Caco-2 (cell line): Measurements from ENCODE around the gene CRAMP1. TPM values are rescaled to one million over a fixed set of nuclear protein-coding genes. Genes with fewer than 3 reads are reported as not detected.

ENCODE experiments used
- BruUV-seq: library from RNA; stranded (reverse); fragments of 400-500 nt; replicated peaks from 2 replicates; lab custom pipeline; 2021; lab: Mats Ljungman, UMichigan
- CTCF ChIA-PET: fragments of 300-600 bp; sonication (Branson Sonifier 250); formaldehyde crosslinking; loops from one replicate; lab custom pipeline; 2022; ENCODE audit warnings: antibody characterized with exemption; lab: Charles Lee
- POLR2A ChIA-PET: fragments of 300-600 bp; sonication (Branson Sonifier 250); formaldehyde crosslinking; loops from one replicate; lab custom pipeline; 2022; ENCODE audit warnings: antibody characterized with exemption; lab: Charles Lee
- DNase-seq, 2 experiments: peaks; one replicate each; pipeline versions ENCODE4 v3.0.0 to v3.0.0-alpha.2; 2020 to 2022
- H3K27me3 ChIP-seq: replicated peaks from 2 replicates; pipeline ENCODE4 v1.6.0; 2011; ENCODE audit warnings: low read length; ENCODE audit not compliant: control insufficient read depth, insufficient read depth
- H3K36me3 ChIP-seq: 2 replicates; pipeline ENCODE4 v1.5.1; 2011; ENCODE audit warnings: low read length; ENCODE audit not compliant: control insufficient read depth, insufficient read depth
- H3K4me1 ChIP-seq: fragments of 250-450 bp; sonication (Bioruptor Pico); 2 replicates; pipeline ENCODE4 v1.5.1; 2020; ENCODE audit warnings: mild to moderate bottlenecking
- H3K4me3 ChIP-seq: 2 replicates; pipeline ENCODE4 v1.5.1; 2011; ENCODE audit warnings: low read depth, mild to moderate bottlenecking, control low read depth, low read length
- H3K9me3 ChIP-seq: fragments of 250-450 bp; sonication (Bioruptor Pico); 2 replicates; pipeline ENCODE4 v1.5.1; 2020; ENCODE audit warnings: mild to moderate bottlenecking, moderate library complexity
- H3K27ac Mint-ChIP-seq: one replicate; pipeline ENCODE4 v1.8.0; 2022; ENCODE audit warnings: mixed read lengths; ENCODE audit not compliant: unreplicated experiment
- H3K27me3 Mint-ChIP-seq: one replicate; pipeline ENCODE4 v1.8.0; 2022; ENCODE audit warnings: mixed read lengths; ENCODE audit not compliant: insufficient read depth, unreplicated experiment
- H3K36me3 Mint-ChIP-seq: one replicate; pipeline ENCODE4 v1.8.0; 2022; ENCODE audit warnings: mild to moderate bottlenecking, mixed read lengths; ENCODE audit not compliant: insufficient read depth, unreplicated experiment
- H3K4me1 Mint-ChIP-seq: one replicate; pipeline ENCODE4 v1.8.0; 2022; ENCODE audit warnings: low read depth, mixed read lengths; ENCODE audit not compliant: unreplicated experiment
- H3K4me3 Mint-ChIP-seq: one replicate; pipeline ENCODE4 v1.8.0; 2022; ENCODE audit warnings: mild to moderate bottlenecking, moderate library complexity, mixed read lengths; ENCODE audit not compliant: unreplicated experiment
- H3K9me3 Mint-ChIP-seq: one replicate; pipeline ENCODE4 v1.8.0; 2022; ENCODE audit warnings: mixed read lengths; ENCODE audit not compliant: unreplicated experiment
- CTCF ChIP-seq, 2 experiments: fragments of 200-600 bp in 1 of 2; IDR thresholded peaks; 1 replicate in 1 of 2; 2 replicates in 1 of 2; pipeline versions ENCODE4 v1.5.1 to v1.8.0; 2011 to 2022; ENCODE audit warnings: antibody characterized with exemption in 1 of 2, control low read depth in 1 of 2, inconsistent platforms in 1 of 2, low read depth in 1 of 2, low read length in 1 of 2, mild to moderate bottlenecking in 1 of 2, moderate library complexity in 1 of 2; ENCODE audit not compliant: insufficient read depth in 1 of 2, severe bottlenecking in 1 of 2, unreplicated experiment in 1 of 2
- intact Hi-C: fragments of 100-400 bp; cut with micrococcal nuclease; formaldehyde crosslinking; loops from one replicate; pipeline ENCODE4 v1.10.0; 2022; ENCODE audit not compliant: unreplicated experiment
- total RNA-seq: library from RNA; stranded (reverse); gene quantifications from 2 replicates; pipeline ENCODE4 v1.2.3, GENCODE V29; 2022

The CRAMP1 gene
- total RNA-seq, 1 experiment from 2014 or later = 24.7 TPM

- H3K4me3 ChIP-seq = no peak overlapping the region
- Mint-ChIP-seq H3K9me3 (no peaks in the 10 kb centered on the region), H3K4me3 (peak overlapping the region; percentile 37), H3K36me3 (peaks cover 53% of the 10 kb centered on the region), H3K27ac (peak overlapping the region; percentile 32), H3K27me3 (no peaks in the 10 kb centered on the region), H3K4me1 (peaks cover 2% of the 10 kb centered on the region)
- no peaks in the 10 kb centered on the region for H3K27me3 ChIP-seq
- 0 out of 2 replicates have a peak, but pooled peaks cover under 1% of the 10 kb centered on the region for H3K4me1 ChIP-seq
- POLR2A ChIA-PET = interaction anchor here (0.5 kb wide), 1 partner anchor 788 kb away, joined by 5 read pairs; no protein-coding TSS in a partner anchor
- TF ChIP-seq CTCF (IDR thresholded peaks at IDR 0.05; ENCODE audit: insufficient read depth in 1 of 2, low read depth in 1 of 2, low read length in 1 of 2, severe bottlenecking in 1 of 2, unreplicated experiment in 1 of 2) = no peak
- DNase-seq = no peak
- no peaks in the 10 kb centered on the region; the same call in 1 of the 2 replicates for H3K36me3 ChIP-seq
- BruUV-seq = no TSS peak
- H3K9me3 ChIP-seq = no peaks in the 10 kb centered on the region
- intact Hi-C loops = no loop called here
- CTCF ChIA-PET = no interaction called here
Measured at GRCh38 chr16:1680361-1680760, 68.2 kb downstream of the CRAMP1 start.

GRCh38 chr16:1681032-1681431 lies 68.9 kb downstream of the CRAMP1 start:
- Histone ChIP-seq H3K4me3 (no peak overlapping the region), H3K27me3 (no peaks in the 10 kb centered on the region), H3K36me3 (no peaks in the 10 kb centered on the region; the same call in 1 of the 2 replicates), H3K4me1 (no peaks in the 10 kb centered on the region), H3K9me3 (no peaks in the 10 kb centered on the region)
- H3K9me3 Mint-ChIP-seq = no peaks in the 10 kb centered on the region
- H3K27ac Mint-ChIP-seq = peak overlapping the region; percentile 48
- H3K36me3 Mint-ChIP-seq = peaks cover 58% of the 10 kb centered on the region
- intact Hi-C loops = no loop called here
- ChIA-PET POLR2A (no interaction called here), CTCF (interaction anchor here (1.4 kb wide), 1 partner anchor 25 kb away, joined by 3 read pairs; the partner anchor contains the start of gene MAPK8IP3)
- no peak overlapping the region for H3K4me3 Mint-ChIP-seq
- H3K4me1 Mint-ChIP-seq = no peaks in the 10 kb centered on the region
- no TSS peak for BruUV-seq
- H3K27me3 Mint-ChIP-seq = no peaks in the 10 kb centered on the region
- TF ChIP-seq CTCF (IDR thresholded peaks at IDR 0.05; ENCODE audit: insufficient read depth in 1 of 2, low read depth in 1 of 2, low read length in 1 of 2, severe bottlenecking in 1 of 2, unreplicated experiment in 1 of 2) = no peak
- no peak for DNase-seq

GRCh38 chr16:1687427-1688316 lies 75.5 kb downstream of the CRAMP1 start:
- Histone ChIP-seq H3K4me1 (peaks cover 29% of the 10 kb centered on the region), H3K27me3 (no peaks in the 10 kb centered on the region), H3K4me3 (no peak overlapping the region), H3K9me3 (no peaks in the 10 kb centered on the region), H3K36me3 (peaks cover 2% of the 10 kb centered on the region)
- Mint-ChIP-seq H3K9me3 (no peaks in the 10 kb centered on the region), H3K27me3 (no peaks in the 10 kb centered on the region), H3K27ac (peak overlapping the region; percentile 97), H3K4me1 (peaks cover 26% of the 10 kb centered on the region), H3K4me3 (no peak overlapping the region), H3K36me3 (peaks cover 93% of the 10 kb centered on the region)
- intact Hi-C loops = loop anchor here (2.0 kb wide), 1 partner anchor 17 kb away; no protein-coding TSS in a partner anchor
- TF ChIP-seq CTCF (IDR thresholded peaks at IDR 0.05; ENCODE audit: insufficient read depth in 1 of 2, low read depth in 1 of 2, low read length in 1 of 2, severe bottlenecking in 1 of 2, unreplicated experiment in 1 of 2) = no peak
- no peak for DNase-seq
- no TSS peak for BruUV-seq
- CTCF ChIA-PET = no interaction called here
- POLR2A ChIA-PET = no interaction called here
